ELR (cell line): ENCODE measurements around the gene TCEA2.

Experiments
- DNase-seq: peaks from one replicate; pipeline ENCODE4 v3.0.0-alpha.2; 2015; ENCODE audit warnings: low read depth

TCEA2 gene

GRCh38 chr20:64035933-64036345, 27.1 kb upstream of the TCEA2 start, which contains the start of gene C20orf204:
TSS of gene C20orf204 (plus strand) at chr20:64036182. CDS start at chr20:64036324, 142 bp downstream.
- DNase-seq = no peak

GRCh38 chr20:64036346-64037198, 26.4 kb upstream of the TCEA2 start:
- no peak for DNase-seq

- DNase-seq = no peak
Observed at GRCh38 chr20:64037199-64037497, 25.9 kb upstream of the TCEA2 start.

- peak; percentile 29 for DNase-seq
Observed at GRCh38 chr20:64037498-64038213, 25.3 kb upstream of the TCEA2 start.

GRCh38 chr20:64038224-64038564, 24.8 kb upstream of the TCEA2 start:
- DNase-seq = no peak

GRCh38 chr20:64038565-64039292, 24.3 kb upstream of the TCEA2 start:
- peak; percentile 85 for DNase-seq

- DNase-seq = peak; percentile 28
Observed at GRCh38 chr20:64039293-64040160, 23.5 kb upstream of the TCEA2 start.

GRCh38 chr20:64040231-64041039, 22.6 kb upstream of the TCEA2 start:
- DNase-seq = no peak

- DNase-seq = no peak
Observed at GRCh38 chr20:64041040-64041780, 21.8 kb upstream of the TCEA2 start.

- no peak for DNase-seq
Observed at GRCh38 chr20:64041781-64042053, 21.3 kb upstream of the TCEA2 start.

- DNase-seq = no peak
Observed at GRCh38 chr20:64042054-64042781, 20.8 kb upstream of the TCEA2 start.

GRCh38 chr20:64043768-64044167, 19.2 kb upstream of the TCEA2 start:
- DNase-seq = no peak

- peak; percentile 75 for DNase-seq
Observed at GRCh38 chr20:64044484-64045247, 18.3 kb upstream of the TCEA2 start.

- no peak for DNase-seq
Observed at GRCh38 chr20:64045346-64046011, 17.5 kb upstream of the TCEA2 start.

- DNase-seq = no peak
Observed at GRCh38 chr20:64047046-64047389, 16.0 kb upstream of the TCEA2 start.

- DNase-seq = no peak
Observed at GRCh38 chr20:64047968-64048401, 15.0 kb upstream of the TCEA2 start.

- no peak for DNase-seq
Observed at GRCh38 chr20:64048402-64049044, 14.5 kb upstream of the TCEA2 start.
